Loucy (cell line): ENCODE measurements around the gene PPIL1.

Experiments used
- H2AFZ ChIP-seq: fragments of 200-600 bp; sonication (generic); 2 replicates; pipeline ENCODE4 v1.6.0; 2016; ENCODE audit warnings: antibody characterized with exemption, mild to moderate bottlenecking, low read length, moderate library complexity
- H3F3A ChIP-seq: fragments of 200-600 bp; 2 replicates; pipeline ENCODE4 v1.6.0; 2016; ENCODE audit warnings: antibody characterized with exemption, low read depth, mild to moderate bottlenecking
- H3K27me3 ChIP-seq: fragments of 200-600 bp; sonication (generic); 2 replicates; pipeline ENCODE4 v1.6.1; 2014; ENCODE audit warnings: low read length, mild to moderate bottlenecking; ENCODE audit not compliant: insufficient read depth, poor library complexity, severe bottlenecking
- H3K36me3 ChIP-seq: fragments of 200-600 bp; sonication (generic); 2 replicates; pipeline ENCODE4 v1.6.1; 2016; ENCODE audit warnings: low read length; ENCODE audit not compliant: insufficient read depth
- H3K4me1 ChIP-seq: fragments of 200-600 bp; sonication (generic); 2 replicates; pipeline ENCODE4 v1.5.1; 2014; ENCODE audit warnings: low read length, mild to moderate bottlenecking; ENCODE audit not compliant: insufficient read depth, poor library complexity, severe bottlenecking
- H3K4me2 ChIP-seq: fragments of 200-600 bp; sonication (generic); 2 replicates; pipeline ENCODE4 v1.6.0; 2014; ENCODE audit warnings: antibody characterized with exemption, low read length, low read depth, mild to moderate bottlenecking; ENCODE audit not compliant: poor library complexity, severe bottlenecking
- H3K4me3 ChIP-seq: fragments of 200-600 bp; sonication (generic); 2 replicates; pipeline ENCODE4 v1.5.1; 2014; ENCODE audit warnings: low read length, mild to moderate bottlenecking, mixed read lengths; ENCODE audit not compliant: poor library complexity, severe bottlenecking
- H3K79me2 ChIP-seq: fragments of 200-600 bp; sonication (generic); 2 replicates; pipeline ENCODE4 v1.6.1; 2014; ENCODE audit warnings: low read length; ENCODE audit not compliant: insufficient read depth
- H3K9ac ChIP-seq: fragments of 200-600 bp; sonication (generic); 2 replicates; pipeline ENCODE4 v1.6.0; 2014; ENCODE audit warnings: mild to moderate bottlenecking, low read depth, low read length, moderate library complexity; ENCODE audit not compliant: poor library complexity, severe bottlenecking
- H3K9me2 ChIP-seq: fragments of 200-600 bp; sonication (generic); replicated peaks from 2 replicates; pipeline ENCODE4 v1.6.1; 2016; ENCODE audit warnings: low read depth, low read length, mixed read lengths
- H3K9me3 ChIP-seq: fragments of 200-600 bp; sonication (generic); 2 replicates; pipeline ENCODE4 v1.6.1; 2014; ENCODE audit warnings: mild to moderate bottlenecking, antibody characterized with exemption, low read length, low read depth; ENCODE audit not compliant: insufficient read depth
- H4K20me1 ChIP-seq: fragments of 200-600 bp; sonication (generic); 2 replicates; pipeline ENCODE4 v1.6.0; 2014; ENCODE audit warnings: antibody characterized with exemption, low read length, mild to moderate bottlenecking; ENCODE audit not compliant: insufficient read depth, poor library complexity, severe bottlenecking
- CTCF ChIP-seq: fragments of 200-600 bp; sonication (generic); conservative IDR thresholded peaks from 2 replicates; pipeline ENCODE4 v1.5.1; 2014; ENCODE audit warnings: mild to moderate bottlenecking, antibody characterized with exemption, low read length
- EZH2phosphoT487 ChIP-seq: fragments of 200-600 bp; IDR thresholded peaks from 2 replicates; pipeline ENCODE4 v1.6.1; 2018; ENCODE audit warnings: antibody characterized with exemption, mild to moderate bottlenecking, moderate library complexity, borderline replicate concordance

PPIL1 gene

DNA sequence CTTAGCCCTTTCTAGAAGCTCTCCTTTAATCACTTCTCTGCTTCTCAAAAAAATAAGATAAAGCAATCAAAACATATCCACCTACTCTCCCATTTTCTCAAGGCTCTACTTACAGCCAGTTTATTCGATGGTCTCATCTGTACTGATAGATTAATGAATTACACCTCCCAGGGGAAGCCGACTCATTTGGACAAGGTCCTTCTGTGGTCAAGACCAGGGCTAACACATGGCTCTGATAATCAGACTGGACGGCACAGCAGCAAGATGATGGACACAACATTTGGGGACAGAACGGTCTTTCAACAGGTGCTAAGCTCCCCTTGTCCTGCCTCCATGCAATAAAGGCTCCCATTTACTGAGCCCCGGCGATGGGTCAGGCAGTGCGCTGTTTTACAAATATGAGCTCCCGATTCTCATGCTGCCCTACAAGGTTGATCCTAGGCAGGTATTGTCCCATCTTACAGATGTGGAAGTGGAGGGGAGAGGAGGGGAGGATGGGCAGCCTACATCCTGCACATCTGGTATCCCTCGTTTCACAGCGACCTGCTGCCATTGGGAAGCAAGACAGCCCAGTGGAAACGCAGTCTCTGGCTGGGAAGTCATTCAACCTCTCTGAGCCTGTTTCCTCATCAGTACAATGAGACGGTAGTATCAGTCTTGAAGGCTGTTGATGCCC lies 51.0 kb downstream of the PPIL1 start:
- H3K9ac ChIP-seq = no peak overlapping the region
- no peaks in the 10 kb centered on the region for H3K79me2 ChIP-seq
- no peaks in the 10 kb centered on the region for H3F3A ChIP-seq
- H3K27me3 ChIP-seq = no peaks in the 10 kb centered on the region
- no peaks in the 10 kb centered on the region for H3K9me2 ChIP-seq
- no peaks in the 10 kb centered on the region for H3K36me3 ChIP-seq
- H3K4me2 ChIP-seq = no peak overlapping the region
- no peak overlapping the region for H3K4me3 ChIP-seq
- no peaks in the 10 kb centered on the region for H4K20me1 ChIP-seq
- H3K4me1 ChIP-seq = no peaks in the 10 kb centered on the region
- no peaks in the 10 kb centered on the region for H3K9me3 ChIP-seq
- TF ChIP-seq EZH2phosphoT487 (no peak), CTCF (no peak)
- no peak overlapping the region for H2AFZ ChIP-seq

- no peak for TF ChIP-seq CTCF
- no peak for TF ChIP-seq EZH2phosphoT487
- Histone ChIP-seq H3K4me2 (no peak overlapping the region), H3K4me3 (no peak overlapping the region)
Observed at GRCh38 chr6:36822506-36823269, 51.9 kb downstream of the PPIL1 start.

GRCh38 chr6:36821581-36822335 lies 52.8 kb downstream of the PPIL1 start:
- H3K79me2 ChIP-seq = no peaks in the 10 kb centered on the region
- no peak overlapping the region for H3K4me2 ChIP-seq
- no peaks in the 10 kb centered on the region for H3K27me3 ChIP-seq

More at GRCh38 chr6:36822506-36823269, 51.9 kb downstream of the PPIL1 start:
- Histone ChIP-seq H3K4me1 (no peaks in the 10 kb centered on the region), H3K9me3 (no peaks in the 10 kb centered on the region), H3K9ac (no peak overlapping the region), H2AFZ (no peak overlapping the region), H3K36me3 (no peaks in the 10 kb centered on the region), H4K20me1 (no peaks in the 10 kb centered on the region), H3K9me2 (no peaks in the 10 kb centered on the region), H3F3A (no peaks in the 10 kb centered on the region), H3K27me3 (no peaks in the 10 kb centered on the region), H3K79me2 (no peaks in the 10 kb centered on the region)

More at GRCh38 chr6:36821581-36822335, 52.8 kb downstream of the PPIL1 start:
- Histone ChIP-seq H3K9me2 (no peaks in the 10 kb centered on the region), H3K36me3 (no peaks in the 10 kb centered on the region), H3K9ac (no peak overlapping the region), H2AFZ (no peak overlapping the region), H3F3A (no peaks in the 10 kb centered on the region), H3K4me1 (no peaks in the 10 kb centered on the region), H4K20me1 (no peaks in the 10 kb centered on the region), H3K9me3 (no peaks in the 10 kb centered on the region), H3K4me3 (no peak overlapping the region)
- TF ChIP-seq CTCF = no peak
- no peak for TF ChIP-seq EZH2phosphoT487
